Lower leg skin (tissue), 4 donors: ENCODE measurements around the gene HACD1. TPM values are rescaled to one million over a fixed set of nuclear protein-coding genes. Genes with fewer than 3 reads are reported as not detected.

ENCODE experiments used
- DNase-seq, 2 donors: peaks; one replicate each; pipeline ENCODE4 v3.0.0-alpha.2; 2019; ENCODE audit warnings: low spot score in 2 of 2
- H3K4me3 ChIP-seq: fragments of 200-600 bp; sonication (generic); 2 replicates; pipeline ENCODE4 v1.5.1; 2017; ENCODE audit warnings: mild to moderate bottlenecking, low read depth; ENCODE audit not compliant: poor library complexity, severe bottlenecking
- POLR2A ChIP-seq, 2 donors: fragments of 450-650 bp; IDR thresholded peaks; one replicate each; pipeline ENCODE4 v1.6.1; 2016 to 2017; ENCODE audit warnings: antibody characterized with exemption in 2 of 2, mild to moderate bottlenecking in 1 of 2, moderate library complexity in 1 of 2
- WGBS, 2 donors: methylation state at CpG; one replicate each; pipeline ENCODE4 v1.1.5; 2018; 5-methylcytosine and 5-hydroxymethylcytosine counted together
- intact Hi-C: fragments of 100-400 bp; cut with DNase I; formaldehyde crosslinking; loops from one replicate; pipeline ENCODE4 v1.15.0; 2023; ENCODE audit warnings: low total_unique reads
- total RNA-seq, 4 donors: library from RNA; depleted of rRNA; stranded (reverse); fragments of >200 nt; gene quantifications; one replicate each; pipeline ENCODE4 v1.1.0, GENCODE V29; 2016
- TF ChIP-seq, protein P1 (sequence below), 3 donors: fragments of 450-650 bp; IDR thresholded peaks; one replicate each; pipeline ENCODE4 v1.5.1; 2016; ENCODE audit warnings: antibody characterized with exemption in 3 of 3, mild to moderate bottlenecking in 3 of 3, moderate library complexity in 2 of 3

The HACD1 gene
- total RNA-seq, 4 donors from 2014 or later = 0.80 to 4.1 (median 2.7) TPM

DNA sequence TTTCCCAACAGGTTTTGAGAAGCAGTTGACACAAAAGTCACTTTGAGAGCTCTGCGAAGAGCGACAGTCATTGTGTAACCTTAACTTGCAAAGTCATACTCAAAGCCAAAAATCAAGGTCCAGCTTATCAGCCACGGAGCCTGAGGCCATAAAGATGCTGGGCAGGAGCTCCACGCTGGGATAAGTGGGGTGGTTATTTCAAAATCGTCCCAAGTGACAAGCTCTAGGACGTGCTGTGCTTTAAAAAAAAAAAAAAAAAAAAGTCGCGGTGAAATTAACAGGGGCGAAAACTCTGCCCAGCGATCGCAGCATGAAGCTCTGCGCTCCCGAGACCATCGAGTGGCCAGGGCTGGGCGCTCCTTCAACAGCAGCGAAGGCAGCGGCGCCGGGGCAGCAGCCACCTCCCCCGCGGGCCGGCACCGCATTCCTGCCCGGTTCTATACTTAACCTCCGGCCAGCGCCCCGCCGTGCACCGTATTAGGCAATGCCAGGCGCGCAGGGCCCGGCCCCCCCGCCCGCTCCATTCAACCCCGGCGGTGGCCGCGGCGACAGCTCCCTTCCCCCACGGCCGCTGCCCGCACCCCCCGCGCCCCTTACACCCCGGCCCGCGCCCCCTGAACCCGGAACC, 657 bp downstream of the HACD1 start:
- intact Hi-C loops = no loop called here
- 4 to 9% methylated on average over 22 to 40 of the region's 48 CpGs for WGBS, 2 donors

DNA sequence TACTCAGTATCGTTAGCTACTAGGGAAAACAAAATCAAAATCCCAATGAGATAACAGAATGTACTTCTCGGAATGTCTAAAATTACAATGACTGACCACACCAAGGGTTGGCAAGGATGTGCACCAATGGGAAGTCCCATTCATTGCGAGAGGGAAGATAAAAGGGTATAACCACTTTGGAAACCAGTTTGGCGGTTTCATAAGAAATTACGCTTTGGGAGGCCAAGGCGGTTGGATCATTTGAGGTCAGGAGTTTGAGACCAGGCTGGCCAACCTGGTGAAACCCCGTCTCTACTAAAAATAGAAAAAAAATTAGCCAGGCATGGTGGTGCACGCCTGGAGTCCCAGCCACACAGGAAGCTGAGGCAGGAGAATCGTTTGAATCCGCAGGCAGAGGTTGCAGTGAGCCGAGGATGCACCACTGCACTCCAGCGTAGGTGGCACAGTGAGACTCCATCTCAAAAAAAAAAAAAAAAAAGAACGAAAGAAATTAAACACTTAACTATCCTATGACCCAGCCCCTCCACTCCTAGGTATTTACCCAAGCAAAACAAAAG, 7.6 kb downstream of the HACD1 start:
- no peak overlapping the region for H3K4me3 ChIP-seq
- TF ChIP-seq, protein P1, sequence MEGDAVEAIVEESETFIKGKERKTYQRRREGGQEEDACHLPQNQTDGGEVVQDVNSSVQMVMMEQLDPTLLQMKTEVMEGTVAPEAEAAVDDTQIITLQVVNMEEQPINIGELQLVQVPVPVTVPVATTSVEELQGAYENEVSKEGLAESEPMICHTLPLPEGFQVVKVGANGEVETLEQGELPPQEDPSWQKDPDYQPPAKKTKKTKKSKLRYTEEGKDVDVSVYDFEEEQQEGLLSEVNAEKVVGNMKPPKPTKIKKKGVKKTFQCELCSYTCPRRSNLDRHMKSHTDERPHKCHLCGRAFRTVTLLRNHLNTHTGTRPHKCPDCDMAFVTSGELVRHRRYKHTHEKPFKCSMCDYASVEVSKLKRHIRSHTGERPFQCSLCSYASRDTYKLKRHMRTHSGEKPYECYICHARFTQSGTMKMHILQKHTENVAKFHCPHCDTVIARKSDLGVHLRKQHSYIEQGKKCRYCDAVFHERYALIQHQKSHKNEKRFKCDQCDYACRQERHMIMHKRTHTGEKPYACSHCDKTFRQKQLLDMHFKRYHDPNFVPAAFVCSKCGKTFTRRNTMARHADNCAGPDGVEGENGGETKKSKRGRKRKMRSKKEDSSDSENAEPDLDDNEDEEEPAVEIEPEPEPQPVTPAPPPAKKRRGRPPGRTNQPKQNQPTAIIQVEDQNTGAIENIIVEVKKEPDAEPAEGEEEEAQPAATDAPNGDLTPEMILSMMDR (IDR thresholded peaks at IDR 0.05) = no peak
- no peak for TF ChIP-seq POLR2A (IDR thresholded peaks at IDR 0.05)
- 82 to 87% methylated on average over 13 of the region's 13 CpGs for WGBS, 2 donors
- no peak for DNase-seq
- intact Hi-C loops = loop anchor here (10.0 kb wide), 1 partner anchor 125 kb away; no protein-coding TSS in a partner anchor

More for the DNA sequence above, 657 bp downstream of the HACD1 start:
- H3K4me3 ChIP-seq = peak overlapping the region; percentile 72
- DNase-seq = peak; percentile 29 to 92
- no peak for TF ChIP-seq POLR2A (IDR thresholded peaks at IDR 0.05)
- TF ChIP-seq, protein P1 (IDR thresholded peaks at IDR 0.05) = no peak

DNA sequence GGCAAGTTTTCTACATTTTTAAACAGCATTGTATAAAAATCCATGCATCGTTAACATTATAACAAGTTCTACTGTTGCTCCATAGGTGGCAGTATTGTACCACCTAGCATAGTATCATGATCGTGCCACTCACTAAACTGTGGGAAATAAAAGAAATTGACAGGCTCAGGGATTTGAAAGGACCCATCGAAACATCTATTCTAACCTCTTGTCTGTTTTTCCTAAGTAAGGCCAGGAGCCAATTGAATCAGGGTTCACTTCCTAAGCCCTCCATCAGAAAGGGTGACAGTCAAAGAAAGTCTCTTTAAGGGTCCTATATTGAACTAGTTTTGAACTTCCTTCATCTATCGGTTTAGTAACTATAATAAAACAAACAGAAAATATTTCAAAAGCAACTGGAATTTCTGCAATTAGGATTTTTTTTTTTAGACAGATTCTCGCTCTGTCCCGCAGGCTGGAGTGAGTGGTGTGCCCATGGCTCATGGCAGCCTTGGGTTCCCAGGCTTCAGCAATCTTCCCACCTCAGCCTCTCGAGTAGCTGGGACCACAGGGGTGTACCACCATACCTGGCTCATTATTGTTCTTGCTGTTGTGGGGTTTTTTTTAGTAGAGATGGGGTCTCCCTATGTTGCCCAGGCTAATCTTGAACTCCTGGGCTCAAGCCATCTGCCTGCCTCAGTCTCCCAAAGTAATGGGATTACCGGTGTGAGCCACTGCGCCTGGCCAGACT, 9.4 kb downstream of the HACD1 start:
- no peak for DNase-seq
- intact Hi-C loops = loop anchor here (10.0 kb wide), 1 partner anchor 127 kb away; no protein-coding TSS in a partner anchor
- TF ChIP-seq, protein P1 (IDR thresholded peaks at IDR 0.05) = no peak
- TF ChIP-seq POLR2A (IDR thresholded peaks at IDR 0.05) = no peak
- 55 to 57% methylated on average over 9 of the region's 9 CpGs for WGBS, 2 donors
- no peak overlapping the region for H3K4me3 ChIP-seq

DNA sequence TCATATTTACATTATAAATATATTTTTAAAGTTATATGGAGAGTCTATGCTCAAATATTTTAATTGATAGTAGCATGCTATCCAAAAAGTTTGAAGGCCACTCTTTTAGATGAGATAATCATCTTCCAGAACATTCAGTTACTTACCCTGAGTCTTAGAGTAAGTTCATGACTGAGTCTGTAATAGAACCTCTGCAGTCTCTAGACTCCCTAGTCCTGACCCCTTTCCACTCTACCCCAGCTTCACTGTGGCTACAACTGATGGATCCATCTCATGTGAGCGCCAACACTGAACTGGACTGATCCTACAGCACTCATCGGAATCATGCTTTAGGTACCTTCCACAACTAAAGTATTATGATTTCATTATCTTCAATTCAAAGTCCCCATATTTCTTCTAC, 10.1 kb downstream of the HACD1 start:
- no peak for DNase-seq
- WGBS, 2 donors = 65 to 76% methylated on average over 2 of the region's 2 CpGs
- TF ChIP-seq, protein P1 (IDR thresholded peaks at IDR 0.05) = no peak
- TF ChIP-seq POLR2A (IDR thresholded peaks at IDR 0.05) = no peak
- H3K4me3 ChIP-seq = no peak overlapping the region
- intact Hi-C loops = loop anchor here (10.0 kb wide), 1 partner anchor 128 kb away; no protein-coding TSS in a partner anchor

DNA sequence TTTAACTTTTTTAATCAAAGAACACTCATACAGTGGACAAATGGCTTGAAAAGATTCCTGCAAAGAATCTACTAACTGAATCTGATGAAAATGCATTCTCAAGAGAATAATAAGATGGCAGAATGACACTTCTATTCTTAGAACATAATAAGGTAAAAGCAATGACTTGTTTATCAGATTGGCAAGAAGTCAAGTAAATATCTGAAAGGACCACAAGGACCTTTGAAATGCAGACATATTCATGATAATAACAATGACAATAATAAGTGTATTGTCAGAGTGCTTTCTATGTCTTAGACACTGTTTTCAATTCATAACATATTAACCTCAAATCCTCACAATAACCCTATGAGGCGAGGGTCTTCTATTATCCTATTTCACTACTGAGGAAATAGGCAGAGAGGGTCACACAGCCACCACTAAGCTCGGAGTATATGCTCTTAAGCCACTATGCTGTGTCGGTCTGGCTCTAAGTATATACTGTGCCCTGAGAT, 10.6 kb downstream of the HACD1 start:
- TF ChIP-seq POLR2A (IDR thresholded peaks at IDR 0.05) = no peak
- TF ChIP-seq, protein P1 (IDR thresholded peaks at IDR 0.05) = no peak
- no peak overlapping the region for H3K4me3 ChIP-seq
- no peak for DNase-seq
- WGBS, 2 donors = 72 to 89% methylated on average over 3 of the region's 3 CpGs
- intact Hi-C loops = loop anchor here (10.0 kb wide), 1 partner anchor 128 kb away; no protein-coding TSS in a partner anchor
